ENCODE data around the gene CDK18.

Gene CDK18

DNA sequence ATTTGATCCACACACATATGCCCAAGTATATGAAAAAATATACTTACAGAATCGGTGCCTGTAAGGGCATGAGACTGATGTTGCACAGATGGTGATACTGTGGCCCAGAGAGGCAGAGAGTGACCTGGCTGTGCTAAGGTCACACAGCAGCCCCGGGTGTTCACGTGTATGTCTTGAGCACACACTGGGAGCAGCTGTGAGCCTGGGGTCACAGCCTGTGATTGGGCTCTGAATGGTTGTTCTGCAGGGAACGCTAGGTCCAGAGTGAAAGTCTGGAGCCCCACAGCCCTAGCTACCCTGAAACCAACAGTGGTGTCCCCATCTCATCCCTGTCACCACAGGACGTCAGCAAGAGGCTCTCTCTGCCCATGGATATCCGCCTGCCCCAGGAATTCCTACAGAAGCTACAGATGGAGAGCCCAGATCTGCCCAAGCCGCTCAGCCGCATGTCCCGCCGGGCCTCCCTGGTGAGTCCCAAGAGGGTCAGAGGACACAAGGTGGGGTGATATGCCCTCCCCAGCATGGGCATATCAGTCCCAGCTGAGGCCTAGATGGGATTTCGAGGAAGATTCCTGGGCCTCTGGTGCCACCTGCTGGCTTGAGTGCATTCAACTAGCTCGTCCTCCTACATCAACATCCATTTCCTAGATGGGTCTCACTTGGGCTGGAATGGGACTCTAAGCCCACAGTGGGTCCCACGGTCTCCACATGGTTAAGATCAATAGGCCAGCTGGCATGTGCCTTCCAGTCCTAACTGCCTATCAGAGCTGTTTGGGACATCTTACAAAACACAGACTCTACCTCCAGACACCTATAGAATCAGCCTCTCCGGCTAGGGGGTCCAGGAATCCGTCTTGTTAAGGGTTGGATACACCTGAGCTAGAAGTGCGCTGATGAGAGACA, 19.7 kb downstream of the CDK18 start:
- Histone ChIP-seq H2AFZ (ENCODE audit: low read depth, low read length) (no peak overlapping the region), H3K9ac (ENCODE audit: low read depth, low read length) (no peak overlapping the region), H3K79me2 (ENCODE audit: insufficient read depth, low read length) (no peaks in the 10 kb centered on the region), H3K36me3 (ENCODE audit: insufficient read depth, low read length) (no peaks in the 10 kb centered on the region), H3K27ac (ENCODE audit: low read length) (no peak overlapping the region), H3K4me1 (ENCODE audit: insufficient read depth, low read length) (no peaks in the 10 kb centered on the region), H4K20me1 (ENCODE audit: insufficient read depth, low read length) (peaks cover 4% of the 10 kb centered on the region; the same call in 1 of the 2 replicates), H3K4me2 (ENCODE audit: insufficient read depth, low read length) (no peak overlapping the region), H3K9me3 (ENCODE audit: insufficient read depth, low read length, severe bottlenecking) (no peaks in the 10 kb centered on the region), H3K27me3 (ENCODE audit: insufficient read depth, low read length, poor library complexity) (no peaks in the 10 kb centered on the region), H3K4me3 (ENCODE audit: low read depth in 1 of 2, low read length in 2 of 2) (no peak overlapping the region)
- TF ChIP-seq, protein P1, sequence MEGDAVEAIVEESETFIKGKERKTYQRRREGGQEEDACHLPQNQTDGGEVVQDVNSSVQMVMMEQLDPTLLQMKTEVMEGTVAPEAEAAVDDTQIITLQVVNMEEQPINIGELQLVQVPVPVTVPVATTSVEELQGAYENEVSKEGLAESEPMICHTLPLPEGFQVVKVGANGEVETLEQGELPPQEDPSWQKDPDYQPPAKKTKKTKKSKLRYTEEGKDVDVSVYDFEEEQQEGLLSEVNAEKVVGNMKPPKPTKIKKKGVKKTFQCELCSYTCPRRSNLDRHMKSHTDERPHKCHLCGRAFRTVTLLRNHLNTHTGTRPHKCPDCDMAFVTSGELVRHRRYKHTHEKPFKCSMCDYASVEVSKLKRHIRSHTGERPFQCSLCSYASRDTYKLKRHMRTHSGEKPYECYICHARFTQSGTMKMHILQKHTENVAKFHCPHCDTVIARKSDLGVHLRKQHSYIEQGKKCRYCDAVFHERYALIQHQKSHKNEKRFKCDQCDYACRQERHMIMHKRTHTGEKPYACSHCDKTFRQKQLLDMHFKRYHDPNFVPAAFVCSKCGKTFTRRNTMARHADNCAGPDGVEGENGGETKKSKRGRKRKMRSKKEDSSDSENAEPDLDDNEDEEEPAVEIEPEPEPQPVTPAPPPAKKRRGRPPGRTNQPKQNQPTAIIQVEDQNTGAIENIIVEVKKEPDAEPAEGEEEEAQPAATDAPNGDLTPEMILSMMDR (IDR thresholded peaks at IDR 0.05; ENCODE audit: borderline replicate concordance, extremely low read depth, low read length, poor library complexity, severe bottlenecking): peak; percentile 85
- TF ChIP-seq EZH2 (IDR thresholded peaks at IDR 0.05; ENCODE audit: borderline replicate concordance, low read depth, low read length, severe bottlenecking): no peak
- ATAC-seq (ENCODE audit: insufficient read depth, low read depth) (peak; percentile 81), DNase-seq (peak; percentile 72)

DNA sequence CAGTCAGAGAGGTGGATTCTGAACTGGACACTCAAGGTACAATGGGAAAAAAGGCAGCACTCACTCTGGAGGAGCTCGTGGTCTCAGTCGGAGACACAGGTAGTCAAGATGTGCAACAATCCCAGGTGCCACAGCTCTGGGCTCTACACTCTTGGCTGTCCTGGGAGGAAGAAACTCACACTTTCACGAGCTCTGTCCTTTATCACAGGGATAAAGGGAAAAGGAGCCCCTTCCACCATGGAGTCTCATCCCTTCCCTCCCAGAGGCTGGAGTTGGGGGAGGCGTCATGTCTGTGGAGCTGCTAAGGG, 20.3 kb downstream of the CDK18 start:
- no peak overlapping the region for H3K9ac ChIP-seq (ENCODE audit: low read depth, low read length)
- H4K20me1 ChIP-seq (ENCODE audit: insufficient read depth, low read length): peaks cover 4% of the 10 kb centered on the region; the same call in 1 of the 2 replicates
- no peaks in the 10 kb centered on the region for H3K79me2 ChIP-seq (ENCODE audit: insufficient read depth, low read length)
- H3K4me1 ChIP-seq (ENCODE audit: insufficient read depth, low read length): no peaks in the 10 kb centered on the region
- DNase-seq: no peak
- TF ChIP-seq, protein P1 (IDR thresholded peaks at IDR 0.05; ENCODE audit: borderline replicate concordance, extremely low read depth, low read length, poor library complexity, severe bottlenecking): no peak
- TF ChIP-seq EZH2 (IDR thresholded peaks at IDR 0.05; ENCODE audit: borderline replicate concordance, low read depth, low read length, severe bottlenecking): no peak
- H3K36me3 ChIP-seq (ENCODE audit: insufficient read depth, low read length): no peaks in the 10 kb centered on the region
- H3K4me3 ChIP-seq (ENCODE audit: low read depth in 1 of 2, low read length in 2 of 2): no peak overlapping the region
- H2AFZ ChIP-seq (ENCODE audit: low read depth, low read length): no peak overlapping the region
- ATAC-seq (ENCODE audit: insufficient read depth, low read depth): no peak
- H3K27ac ChIP-seq (ENCODE audit: low read length): no peak overlapping the region
- H3K9me3 ChIP-seq (ENCODE audit: insufficient read depth, low read length, severe bottlenecking): no peaks in the 10 kb centered on the region
- no peak overlapping the region for H3K4me2 ChIP-seq (ENCODE audit: insufficient read depth, low read length)
- H3K27me3 ChIP-seq (ENCODE audit: insufficient read depth, low read length, poor library complexity): no peaks in the 10 kb centered on the region

DNA sequence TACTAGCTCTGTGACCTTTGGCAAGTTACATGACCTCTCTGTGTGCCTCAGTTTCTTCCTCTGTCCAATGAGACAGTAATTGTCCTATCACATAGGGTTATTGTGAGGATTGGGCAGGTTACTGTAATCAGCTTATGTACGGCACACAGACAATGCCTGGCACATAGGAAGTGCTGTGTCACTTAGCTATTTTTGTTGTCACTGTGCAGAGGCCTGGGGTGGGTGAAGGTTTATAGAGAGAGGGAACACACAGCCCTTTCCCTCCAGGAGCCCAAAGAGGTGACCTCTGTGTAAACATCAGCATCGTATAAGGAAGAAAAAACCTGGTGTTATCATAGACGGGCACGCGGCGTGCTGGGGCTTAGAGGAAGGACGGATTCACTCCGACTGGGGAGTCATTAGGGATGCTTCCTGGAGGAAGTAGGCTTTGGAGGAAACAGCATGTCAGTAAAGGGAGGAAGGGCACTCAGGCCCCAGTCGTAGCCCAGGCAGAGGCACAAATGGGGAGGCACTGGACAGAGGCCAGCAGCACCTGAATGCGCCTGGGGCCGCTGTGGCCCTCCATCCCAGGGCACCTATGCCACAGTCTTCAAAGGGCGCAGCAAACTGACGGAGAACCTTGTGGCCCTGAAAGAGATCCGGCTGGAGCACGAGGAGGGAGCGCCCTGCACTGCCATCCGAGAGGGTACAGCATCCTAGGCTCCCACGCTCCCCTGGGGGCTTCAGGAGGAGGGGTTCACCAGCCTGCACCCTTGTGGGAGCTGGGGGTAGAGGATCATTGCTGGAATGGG, 21.2 kb downstream of the CDK18 start:
- DNase-seq (no peak), ATAC-seq (ENCODE audit: insufficient read depth, low read depth) (no peak)
- no peak for TF ChIP-seq EZH2 (IDR thresholded peaks at IDR 0.05; ENCODE audit: borderline replicate concordance, low read depth, low read length, severe bottlenecking)
- TF ChIP-seq, protein P1 (IDR thresholded peaks at IDR 0.05; ENCODE audit: borderline replicate concordance, extremely low read depth, low read length, poor library complexity, severe bottlenecking): no peak
- H2AFZ ChIP-seq (ENCODE audit: low read depth, low read length): no peak overlapping the region
- peaks cover 4% of the 10 kb centered on the region; the same call in 1 of the 2 replicates for H4K20me1 ChIP-seq (ENCODE audit: insufficient read depth, low read length)
- no peak overlapping the region for H3K4me2 ChIP-seq (ENCODE audit: insufficient read depth, low read length)
- H3K4me1 ChIP-seq (ENCODE audit: insufficient read depth, low read length): no peaks in the 10 kb centered on the region
- H3K27me3 ChIP-seq (ENCODE audit: insufficient read depth, low read length, poor library complexity): no peaks in the 10 kb centered on the region
- no peak overlapping the region for H3K4me3 ChIP-seq (ENCODE audit: low read depth in 1 of 2, low read length in 2 of 2)
- H3K36me3 ChIP-seq (ENCODE audit: insufficient read depth, low read length): no peaks in the 10 kb centered on the region
- H3K9ac ChIP-seq (ENCODE audit: low read depth, low read length): no peak overlapping the region
- H3K27ac ChIP-seq (ENCODE audit: low read length): no peak overlapping the region
- H3K79me2 ChIP-seq (ENCODE audit: insufficient read depth, low read length): no peaks in the 10 kb centered on the region
- H3K9me3 ChIP-seq (ENCODE audit: insufficient read depth, low read length, severe bottlenecking): no peaks in the 10 kb centered on the region

Data from DND-41 (cell line).